GM18507 (cell line): ENCODE data around the gene GRK1.

Experiments used
- DNase-seq: peaks from one replicate; pipeline ENCODE4 v3.0.0; 2011; ENCODE audit warnings: low read depth; ENCODE audit not compliant: insufficient read length; ENCODE audit errors: extremely low spot score
- FAIRE-seq: peaks from 2 replicates; lab custom pipeline; 2011; peaks lifted over from hg19 to GRCh38; lab: Jason Lieb, UNC

The GRK1 gene

DNA sequence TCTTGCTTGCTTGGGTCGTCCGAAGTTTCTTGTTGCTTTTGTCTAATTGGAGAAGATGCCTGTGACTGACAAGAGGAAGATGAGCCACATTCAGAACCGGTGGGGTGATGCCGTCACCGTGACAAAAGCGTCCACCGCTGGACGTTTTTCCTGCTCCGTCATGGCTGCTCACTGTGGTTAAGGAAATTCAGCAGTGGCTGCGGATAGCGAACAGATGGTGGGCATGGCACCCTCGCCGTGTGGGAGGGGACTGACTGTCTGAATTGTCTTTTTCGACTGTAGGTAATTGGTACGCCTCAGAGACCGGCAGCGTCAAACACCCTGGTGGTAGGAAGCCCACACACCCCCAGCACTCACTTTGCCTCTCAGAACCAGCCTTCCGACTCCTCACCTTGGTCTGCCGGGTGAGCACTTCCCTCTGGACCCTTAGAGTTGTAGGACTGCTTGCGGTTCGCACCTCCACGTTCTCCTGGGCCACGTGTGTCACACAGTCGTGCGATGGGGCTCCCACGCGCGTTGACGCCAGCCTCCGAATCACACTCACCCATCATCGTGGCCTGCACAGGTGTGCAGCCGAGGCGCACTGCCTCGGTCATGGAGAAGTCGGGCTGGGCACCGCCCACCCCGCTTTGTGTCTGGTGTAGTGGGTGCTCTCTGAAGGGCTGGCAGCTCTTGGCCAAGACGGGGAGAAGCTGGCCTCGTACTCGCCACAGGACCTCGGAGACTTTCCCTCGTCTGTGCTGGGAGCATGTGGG, 35.5 kb upstream of the GRK1 start:
- DNase-seq (no peak), FAIRE-seq (no peak)

- FAIRE-seq = no peak
Measured at GRCh38 chr13:113632706-113633484, 34.1 kb upstream of the GRK1 start.

DNA sequence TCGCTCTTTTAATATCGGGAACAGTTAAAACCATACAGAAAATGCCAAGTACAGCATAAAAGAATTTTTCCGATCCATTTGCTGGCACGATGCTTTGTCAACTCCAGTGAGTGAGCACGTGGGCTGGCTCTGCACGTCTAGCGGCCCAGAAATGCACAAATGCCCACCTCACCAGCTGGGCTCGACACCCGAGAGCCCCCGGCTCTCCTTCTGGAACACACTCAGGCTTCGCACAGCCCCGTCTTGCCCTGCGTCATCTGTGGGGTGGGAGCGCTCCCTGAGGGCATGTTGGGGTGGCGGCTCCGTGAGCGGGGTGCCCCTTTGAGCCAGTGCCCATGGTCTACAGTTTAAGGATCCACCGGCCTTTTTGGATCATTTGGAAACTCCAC, 33.5 kb upstream of the GRK1 start:
- DNase-seq (no peak), FAIRE-seq (no peak)

More at GRCh38 chr13:113632706-113633484, 34.1 kb upstream of the GRK1 start:
- DNase-seq = no peak

DNA sequence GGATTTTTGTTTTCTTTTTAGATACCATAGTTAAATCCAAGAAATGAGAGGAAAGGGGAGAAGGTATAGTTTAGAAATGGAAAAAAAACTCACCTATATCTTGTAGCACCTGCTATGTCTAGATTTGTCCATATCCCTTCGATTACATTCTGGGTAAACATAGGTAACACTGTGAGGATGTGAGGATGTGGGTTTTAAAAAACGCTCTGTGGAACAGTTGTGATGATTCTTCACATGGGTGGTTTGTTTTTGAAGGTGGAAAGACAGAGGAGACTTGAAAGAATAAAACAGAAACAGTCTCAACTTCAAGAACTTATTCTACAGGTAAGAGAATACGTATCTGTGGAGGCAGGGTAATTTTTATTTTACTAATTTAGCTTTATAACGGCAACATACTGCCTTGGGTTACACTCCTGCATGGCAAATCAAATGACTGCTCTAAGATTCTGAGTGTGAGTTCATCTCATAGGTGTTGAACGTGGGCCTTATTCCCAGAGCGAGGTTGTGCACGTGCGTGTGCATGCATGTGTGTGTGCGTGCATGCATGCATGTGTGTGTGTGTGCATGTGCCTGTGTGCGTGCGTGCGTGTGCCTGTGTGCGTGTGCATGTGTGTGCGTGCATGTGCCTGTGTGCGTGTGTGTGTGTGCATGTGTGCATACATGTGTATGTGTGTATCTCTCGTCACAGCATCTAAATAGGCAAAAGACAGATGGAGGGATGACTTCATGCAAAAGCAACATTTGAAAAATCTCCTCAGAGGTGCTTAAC, 32.6 kb upstream of the GRK1 start:
- no peak for DNase-seq
- no peak for FAIRE-seq

GRCh38 chr13:113635048-113635420, 32.0 kb upstream of the GRK1 start:
- no peak for FAIRE-seq

DNA sequence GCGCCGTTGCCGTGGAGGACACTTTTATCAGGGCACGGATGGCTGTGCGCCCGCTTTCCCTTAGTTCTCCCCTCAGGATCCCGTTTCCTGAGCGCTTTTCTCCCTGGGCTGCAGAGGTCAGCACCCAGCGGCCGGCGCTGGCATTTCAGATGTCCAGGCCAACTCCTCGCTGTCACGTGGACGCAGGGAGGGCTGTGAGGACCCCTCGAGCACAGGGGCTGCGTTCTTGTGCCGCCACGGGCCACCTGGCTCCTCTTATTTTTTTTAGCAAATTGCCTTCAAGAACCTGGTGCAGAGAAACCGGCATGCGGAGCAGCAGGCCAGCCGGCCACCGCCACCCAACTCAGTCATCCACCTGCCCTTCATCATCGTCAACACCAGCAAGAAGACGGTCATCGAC, 31.3 kb upstream of the GRK1 start:
- DNase-seq (no peak), FAIRE-seq (no peak)

More at GRCh38 chr13:113635048-113635420, 32.0 kb upstream of the GRK1 start:
- no peak for DNase-seq

GRCh38 chr13:113636266-113636963, 30.6 kb upstream of the GRK1 start:
- DNase-seq (no peak), FAIRE-seq (no peak)

GRCh38 chr13:113637262-113638160, 29.5 kb upstream of the GRK1 start:
- FAIRE-seq (no peak), DNase-seq (no peak)

GRCh38 chr13:113638173-113638746, 28.8 kb upstream of the GRK1 start:
- FAIRE-seq = no peak
- no peak for DNase-seq

DNA sequence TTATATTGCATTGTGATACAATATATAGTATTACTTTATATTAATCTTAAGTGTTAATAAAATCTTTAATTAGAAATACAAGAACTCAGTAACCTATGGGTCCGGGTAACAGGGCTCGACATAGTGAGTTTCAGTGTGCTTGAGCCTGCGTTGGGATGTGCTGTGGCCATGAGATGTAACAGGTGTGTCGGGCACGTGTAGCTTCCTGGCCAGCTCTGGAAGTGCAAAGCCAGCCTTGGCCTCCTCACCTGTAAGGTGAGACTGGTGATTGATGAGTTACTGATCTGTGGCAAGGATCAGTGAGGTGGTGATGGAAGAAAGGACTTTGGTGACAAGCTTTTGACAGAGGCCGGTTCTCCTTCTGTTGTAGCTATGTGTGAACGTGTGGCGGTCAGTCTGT, 28.2 kb upstream of the GRK1 start:
- DNase-seq (no peak), FAIRE-seq (no peak)

- FAIRE-seq = no peak
- no peak for DNase-seq
Measured at GRCh38 chr13:113639616-113640262, 27.3 kb upstream of the GRK1 start.

GRCh38 chr13:113641426-113641825, 25.6 kb upstream of the GRK1 start:
- DNase-seq = no peak
- no peak for FAIRE-seq

DNA sequence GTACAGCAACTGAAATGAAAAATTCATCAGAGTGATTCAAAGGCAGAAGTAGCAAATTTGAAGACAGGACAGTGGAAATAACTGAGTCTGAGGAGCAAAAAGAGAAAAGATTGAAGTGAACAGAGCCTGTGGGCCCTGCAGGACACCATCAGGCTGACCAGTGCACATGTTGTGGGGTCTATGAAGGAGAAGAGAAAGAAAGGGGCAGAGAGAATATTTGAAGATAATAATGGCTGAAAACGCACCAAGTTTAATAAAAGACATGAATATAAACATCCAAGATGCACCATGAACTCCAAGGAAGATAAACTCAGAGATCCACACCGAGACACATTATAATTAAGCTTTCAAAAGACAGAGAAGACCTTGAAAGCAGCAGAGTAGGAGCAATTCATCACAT, 24.5 kb upstream of the GRK1 start:
- DNase-seq (no peak), FAIRE-seq (no peak)

DNA sequence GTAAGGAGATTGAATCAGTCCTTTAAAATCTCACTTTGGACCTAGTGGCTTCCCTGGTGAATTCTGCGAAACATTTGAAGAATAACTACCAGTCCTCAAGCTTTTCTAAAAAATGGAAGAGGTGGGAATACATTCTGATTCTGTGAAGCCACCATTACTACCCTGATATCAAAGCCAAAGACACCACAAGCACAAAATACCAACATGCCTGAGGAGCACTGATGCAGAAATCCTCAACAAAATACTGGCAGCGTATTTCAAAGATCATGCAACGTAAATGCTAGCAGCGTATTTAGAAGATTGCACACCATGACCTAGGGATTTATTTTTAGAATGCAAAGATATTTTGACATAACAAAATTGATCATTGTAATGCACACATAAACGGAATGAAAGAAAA, 23.4 kb upstream of the GRK1 start:
- FAIRE-seq = peak; percentile 33
- DNase-seq = no peak

- DNase-seq (no peak), FAIRE-seq (no peak)
Measured at GRCh38 chr13:113644800-113645199, 22.2 kb upstream of the GRK1 start.

GRCh38 chr13:113645329-113645728, 21.7 kb upstream of the GRK1 start:
- FAIRE-seq (no peak), DNase-seq (no peak)

DNA sequence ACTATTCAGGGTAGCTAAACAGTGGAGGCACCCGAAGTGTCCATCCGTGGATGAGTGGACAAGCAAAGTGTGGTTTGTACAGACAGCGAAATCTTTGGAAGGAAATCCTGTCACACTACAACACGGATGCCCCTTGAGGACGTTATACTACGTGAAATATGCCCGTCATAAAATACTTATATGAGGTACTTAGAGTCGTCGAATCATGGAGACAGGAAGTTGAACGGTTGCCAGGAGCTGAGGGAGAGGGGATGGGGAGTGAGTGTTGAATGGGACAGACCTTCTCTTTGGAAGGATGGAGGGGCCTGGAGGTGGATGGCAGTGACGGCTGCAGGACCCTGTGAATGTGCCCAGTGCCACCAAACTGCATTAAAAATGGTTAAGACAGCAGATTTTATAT, 20.6 kb upstream of the GRK1 start:
- DNase-seq = no peak
- no peak for FAIRE-seq

DNA sequence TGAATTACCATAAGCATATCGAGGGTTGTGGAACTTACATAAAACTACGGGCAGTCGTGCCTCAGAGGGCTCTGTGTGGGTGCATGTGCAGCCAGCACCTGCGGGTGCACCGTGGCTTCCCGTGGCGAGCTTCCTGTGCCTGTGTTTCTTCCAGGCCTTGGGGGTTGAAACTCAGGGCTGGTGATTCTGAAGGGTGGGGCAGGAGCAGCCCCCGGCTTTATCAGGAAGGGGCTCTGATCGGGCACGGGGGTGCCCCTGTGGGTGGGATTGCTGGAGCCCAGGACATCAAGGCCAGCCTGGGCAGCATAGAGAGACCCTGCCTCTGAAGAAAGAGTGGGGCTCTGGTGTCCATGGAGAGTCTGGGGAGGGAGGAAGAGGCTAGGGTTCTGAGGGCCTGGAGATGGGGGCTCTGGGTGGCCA, 20.1 kb upstream of the GRK1 start:
- FAIRE-seq (no peak), DNase-seq (no peak)
